ENCODE data around the gene MKLN1.

MKLN1 gene

GRCh38 chr7:131454498-131454897 is 126.8 kb downstream of the MKLN1 start:
- no peak overlapping the region for H3K4me2 ChIP-seq (ENCODE audit: low read depth, low read length, poor library complexity, severe bottlenecking)
- no peaks in the 10 kb centered on the region for H3K9me3 ChIP-seq (ENCODE audit: insufficient read depth, low read length)
- no peaks in the 10 kb centered on the region for H3K9me2 ChIP-seq (replicated peaks; ENCODE audit: insufficient read depth, low read length)
- no peak overlapping the region for H2AFZ ChIP-seq (ENCODE audit: low read depth, low read length, severe bottlenecking)
- no peak overlapping the region for H3K9ac ChIP-seq (ENCODE audit: low read length)
- no peaks in the 10 kb centered on the region for H3K79me2 ChIP-seq (ENCODE audit: insufficient read depth, low read length)
- H4K20me1 ChIP-seq (ENCODE audit: low read depth, low read length): no peaks in the 10 kb centered on the region
- H3K27me3 ChIP-seq (ENCODE audit: low read length): no peaks in the 10 kb centered on the region
- no peaks in the 10 kb centered on the region for H3F3A ChIP-seq (ENCODE audit: insufficient read depth)
- H3K4me3 ChIP-seq (ENCODE audit: insufficient read depth, low read length, poor library complexity, severe bottlenecking): no peak overlapping the region
- TF ChIP-seq CTCF (IDR thresholded peaks at IDR 0.05; ENCODE audit: insufficient read depth, low read length, poor library complexity, severe bottlenecking) (no peak), EZH2phosphoT487 (conservative IDR thresholded peaks at IDR 0.05; ENCODE audit: low read length) (no peak)
- H3K27ac ChIP-seq (ENCODE audit: low read depth, low read length): no peak overlapping the region
- no peaks in the 10 kb centered on the region for H3K36me3 ChIP-seq (ENCODE audit: low read length)

GRCh38 chr7:131455001-131455400 is 127.3 kb downstream of the MKLN1 start:
- no peaks in the 10 kb centered on the region for H3K27me3 ChIP-seq (ENCODE audit: low read length)
- TF ChIP-seq EZH2phosphoT487 (conservative IDR thresholded peaks at IDR 0.05; ENCODE audit: low read length) (no peak), CTCF (IDR thresholded peaks at IDR 0.05; ENCODE audit: insufficient read depth, low read length, poor library complexity, severe bottlenecking) (no peak)
- H3K9ac ChIP-seq (ENCODE audit: low read length): no peak overlapping the region
- no peaks in the 10 kb centered on the region for H3K36me3 ChIP-seq (ENCODE audit: low read length)
- no peak overlapping the region for H3K4me3 ChIP-seq (ENCODE audit: insufficient read depth, low read length, poor library complexity, severe bottlenecking)
- H3K9me3 ChIP-seq (ENCODE audit: insufficient read depth, low read length): no peaks in the 10 kb centered on the region
- H2AFZ ChIP-seq (ENCODE audit: low read depth, low read length, severe bottlenecking): no peak overlapping the region
- H3F3A ChIP-seq (ENCODE audit: insufficient read depth): no peaks in the 10 kb centered on the region
- H3K9me2 ChIP-seq (replicated peaks; ENCODE audit: insufficient read depth, low read length): no peaks in the 10 kb centered on the region
- no peaks in the 10 kb centered on the region for H4K20me1 ChIP-seq (ENCODE audit: low read depth, low read length)
- H3K27ac ChIP-seq (ENCODE audit: low read depth, low read length): no peak overlapping the region
- H3K4me2 ChIP-seq (ENCODE audit: low read depth, low read length, poor library complexity, severe bottlenecking): no peak overlapping the region
- H3K79me2 ChIP-seq (ENCODE audit: insufficient read depth, low read length): no peaks in the 10 kb centered on the region

GRCh38 chr7:131455546-131455945 is 127.9 kb downstream of the MKLN1 start:
- Histone ChIP-seq H3K36me3 (ENCODE audit: low read length) (no peaks in the 10 kb centered on the region), H3K9me3 (ENCODE audit: insufficient read depth, low read length) (no peaks in the 10 kb centered on the region), H4K20me1 (ENCODE audit: low read depth, low read length) (no peaks in the 10 kb centered on the region), H3F3A (ENCODE audit: insufficient read depth) (no peaks in the 10 kb centered on the region), H3K4me2 (ENCODE audit: low read depth, low read length, poor library complexity, severe bottlenecking) (no peak overlapping the region), H3K27me3 (ENCODE audit: low read length) (no peaks in the 10 kb centered on the region), H3K9ac (ENCODE audit: low read length) (no peak overlapping the region), H2AFZ (ENCODE audit: low read depth, low read length, severe bottlenecking) (no peak overlapping the region), H3K4me3 (ENCODE audit: insufficient read depth, low read length, poor library complexity, severe bottlenecking) (no peak overlapping the region), H3K79me2 (ENCODE audit: insufficient read depth, low read length) (no peaks in the 10 kb centered on the region), H3K27ac (ENCODE audit: low read depth, low read length) (no peak overlapping the region), H3K9me2 (replicated peaks; ENCODE audit: insufficient read depth, low read length) (no peaks in the 10 kb centered on the region)
- TF ChIP-seq CTCF (IDR thresholded peaks at IDR 0.05; ENCODE audit: insufficient read depth, low read length, poor library complexity, severe bottlenecking): no peak
- TF ChIP-seq EZH2phosphoT487 (conservative IDR thresholded peaks at IDR 0.05; ENCODE audit: low read length): no peak

Data from SU-DHL-6 (cell line).